Activated CD4-positive, alpha-beta T cell treated with anti-CD3 and anti-CD28 coated beads for 24 hours (primary cell): ENCODE results near the gene ACVR1.
"Not testable (repeated sequence)": the region's sequence is repeated elsewhere in the genome, so short reads cannot be mapped to it uniquely, and the experiment has no call there.

Experiments used
- DNase-seq, 2 donors: peaks; one replicate each; pipeline ENCODE4 v3.0.0-alpha.2; 2020; ENCODE audit warnings: low read depth in 2 of 2

The ACVR1 gene

GRCh38 chr2:157720504-157720903 lies 155.6 kb downstream of the ACVR1 start:
- no peak for DNase-seq

GRCh38 chr2:157704653-157705052 lies 171.5 kb downstream of the ACVR1 start:
- DNase-seq = not testable (repeated sequence)

- not testable (repeated sequence) for DNase-seq
These were observed 172.0 kb downstream of the ACVR1 start for GRCh38 chr2:157704148-157704547.

- no peak for DNase-seq
These were observed 176.3 kb downstream of the ACVR1 start for GRCh38 chr2:157699806-157700205.

GRCh38 chr2:157699009-157699408 lies 177.1 kb downstream of the ACVR1 start:
- DNase-seq = no peak

GRCh38 chr2:157698430-157698829 lies 177.7 kb downstream of the ACVR1 start:
- no peak for DNase-seq

GRCh38 chr2:157696036-157696435 lies 180.1 kb downstream of the ACVR1 start:
- DNase-seq = no peak

DNA sequence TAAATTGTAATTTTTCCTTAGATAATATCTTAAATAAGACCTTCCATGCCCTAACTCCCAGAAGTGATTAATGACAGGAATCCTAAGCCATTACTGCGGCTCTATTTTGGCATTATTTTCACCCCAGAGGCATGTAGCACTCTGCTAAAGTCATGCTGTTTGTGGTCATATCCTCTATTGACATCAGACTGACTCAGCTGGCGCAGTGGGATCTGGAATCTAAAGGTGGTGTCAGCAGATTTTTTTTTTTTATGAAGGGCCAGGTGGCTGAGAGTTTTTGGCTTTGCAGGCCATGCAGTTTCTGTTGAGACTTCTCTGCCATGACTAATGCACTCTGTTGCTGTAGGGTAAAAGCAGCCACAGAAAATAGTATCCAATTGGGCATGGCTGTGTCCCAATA lies 183.4 kb downstream of the ACVR1 start:
- DNase-seq = no peak

GRCh38 chr2:157691695-157692094 lies 184.4 kb downstream of the ACVR1 start:
- DNase-seq = no peak

- no peak for DNase-seq
These were observed 185.0 kb downstream of the ACVR1 start for GRCh38 chr2:157691131-157691530.
